ENCODE results near the gene RNF183.
"Not testable (repeated sequence)": the region's sequence is repeated elsewhere in the genome, so short reads cannot be mapped to it uniquely, and the experiment has no call there.

The RNF183 gene

DNA sequence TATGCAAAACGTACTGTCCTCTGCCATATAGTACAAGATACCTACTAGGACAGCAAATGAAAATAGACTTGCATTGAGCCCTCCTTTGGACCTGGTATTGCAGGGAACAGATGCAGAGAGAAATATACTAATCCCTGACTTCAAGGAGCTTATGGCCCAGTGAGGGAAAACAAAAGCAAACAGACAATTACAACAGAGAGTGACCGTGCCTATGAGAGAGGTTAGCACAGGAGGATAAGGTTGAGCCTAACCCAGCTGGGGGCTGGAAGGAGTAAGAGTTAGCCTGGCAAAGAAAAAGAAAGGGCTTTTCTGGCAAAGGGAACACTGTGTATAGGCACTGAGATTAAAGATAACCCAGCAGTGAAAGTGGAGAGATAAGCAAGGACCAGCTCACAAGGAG lies 33.3 kb downstream of the RNF183 start:
- DNase-seq = no peak

DNA sequence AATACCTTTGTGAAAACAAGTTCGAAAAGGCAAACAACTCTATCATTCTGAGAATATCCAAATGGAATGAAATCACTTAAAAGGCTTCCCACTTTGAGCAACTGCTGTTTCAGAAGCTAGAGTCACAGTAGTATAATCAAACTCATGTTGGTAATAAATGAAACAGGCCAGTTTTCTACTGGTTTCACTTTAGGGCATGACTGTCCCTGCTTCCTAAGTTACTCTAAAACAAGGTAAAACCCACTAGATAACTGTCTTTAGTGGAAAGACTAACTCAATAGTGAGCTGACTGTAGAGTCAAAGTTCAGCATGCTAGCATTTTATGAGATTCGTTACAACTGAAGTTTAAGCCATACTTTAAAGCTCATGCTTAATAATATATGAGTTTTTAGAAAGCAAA lies 33.8 kb downstream of the RNF183 start:
- DNase-seq = no peak

GRCh38 chr9:113267911-113268566 lies 35.1 kb downstream of the RNF183 start:
- DNase-seq = no peak

- DNase-seq = no peak
Measured at GRCh38 chr9:113266174-113266573, 37.0 kb downstream of the RNF183 start.

DNA sequence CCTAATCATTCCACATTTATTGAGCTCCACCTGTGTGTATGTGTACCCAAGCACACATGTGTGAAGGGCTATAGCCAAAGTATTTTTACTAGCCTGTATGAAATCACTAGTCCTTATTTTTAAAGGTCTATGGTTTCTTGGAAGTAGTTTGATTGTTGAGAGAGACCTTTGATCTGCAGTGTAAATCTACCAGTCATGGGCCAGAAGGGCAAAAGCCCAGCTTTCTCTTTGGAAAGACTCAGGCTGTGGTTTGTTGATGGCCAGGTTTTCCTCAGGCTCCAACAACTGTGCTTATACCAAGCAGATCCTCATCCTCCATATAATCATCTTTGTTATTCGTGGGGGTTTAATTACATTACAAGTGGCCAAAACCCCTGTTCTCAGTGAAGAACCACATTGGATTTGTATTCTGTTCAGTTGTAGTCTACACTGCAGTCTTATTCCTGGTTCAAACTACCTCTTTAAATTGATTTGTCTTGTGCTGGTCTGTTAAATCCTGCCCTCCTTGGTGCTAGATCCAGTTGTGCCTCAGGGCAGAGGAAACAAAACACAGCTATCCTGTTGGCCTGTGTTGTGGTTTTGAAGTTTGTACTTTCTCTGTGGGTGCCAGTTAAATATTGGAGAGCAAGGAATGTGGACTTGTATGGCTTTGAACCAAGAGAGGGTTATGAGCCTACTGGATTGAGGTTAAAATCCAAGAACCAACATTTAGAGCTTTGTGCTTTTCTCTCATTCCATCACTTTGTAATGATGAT lies 41.1 kb downstream of the RNF183 start:
- DNase-seq = no peak

DNA sequence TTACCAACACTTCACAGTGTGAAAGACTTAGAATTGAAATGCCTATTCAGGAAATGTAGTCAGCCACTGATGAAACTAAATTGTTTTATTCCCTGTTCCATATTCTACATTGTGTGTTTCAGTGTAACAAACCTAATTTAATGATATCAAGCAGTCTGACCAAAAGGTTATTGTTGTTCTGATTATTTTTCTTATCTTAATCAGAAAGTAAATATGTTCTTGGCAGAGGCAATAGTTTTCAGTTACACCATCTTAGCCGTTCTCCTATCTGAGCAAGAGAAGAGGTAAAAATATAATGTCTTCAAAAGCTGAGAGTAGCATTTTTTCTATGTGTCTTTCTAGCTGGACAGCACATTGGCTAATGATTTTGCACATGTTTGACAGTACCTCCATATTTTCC lies 44.9 kb downstream of the RNF183 start:
- DNase-seq = no peak

GRCh38 chr9:113257863-113258262 lies 45.3 kb downstream of the RNF183 start:
- no peak for DNase-seq

- no peak for DNase-seq
Measured at GRCh38 chr9:113255438-113255837, 47.7 kb downstream of the RNF183 start.

GRCh38 chr9:113254991-113255390 lies 48.2 kb downstream of the RNF183 start:
- DNase-seq = no peak

GRCh38 chr9:113250807-113251206 lies 52.4 kb downstream of the RNF183 start:
- DNase-seq = no peak

DNA sequence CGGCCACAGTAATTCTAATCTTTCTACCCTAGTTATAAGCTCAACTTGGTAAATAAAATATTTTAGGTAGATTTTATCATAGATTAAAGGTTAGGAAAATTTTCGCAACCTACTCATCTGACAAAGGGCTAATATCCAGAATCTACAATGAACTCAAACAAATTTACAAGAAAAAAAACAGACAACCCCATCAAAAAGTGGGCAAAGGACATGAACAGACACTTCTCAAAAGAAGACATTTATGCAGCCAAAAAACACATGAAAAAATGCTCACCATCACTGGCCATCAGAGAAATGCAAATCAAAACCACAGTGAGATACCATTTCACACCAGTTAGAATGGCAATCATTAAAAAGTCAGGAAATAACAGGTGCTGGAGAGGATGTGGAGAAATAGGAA lies 53.5 kb downstream of the RNF183 start:
- not testable (repeated sequence) for DNase-seq

- DNase-seq = no peak
Measured at GRCh38 chr9:113247640-113248039, 55.5 kb downstream of the RNF183 start.

Data from activated effector memory CD4-positive, alpha-beta T cell treated with anti-CD3 and anti-CD28 coated beads, Interleukin-2, amount 50 U/mL, for 16 hours (primary cell).